VCaP (cell line): ENCODE results near the gene INAFM2.

Source experiments
- H3K27ac ChIP-seq: fragments of 450-650 bp; 2 replicates; pipeline ENCODE4 v1.5.1; 2017
- CTCF ChIP-seq: fragments of 450-650 bp; conservative IDR thresholded peaks from 2 replicates; pipeline ENCODE4 v1.5.1; 2017; ENCODE audit warnings: mild to moderate bottlenecking, moderate library complexity

Gene INAFM2

GRCh38 chr15:40367371-40367685, 43.8 kb downstream of the INAFM2 start:
- no peak for TF ChIP-seq CTCF
- peak overlapping the region; percentile 52 for H3K27ac ChIP-seq

- H3K27ac ChIP-seq = peak overlapping the region; percentile 52
- peak; percentile 62 for TF ChIP-seq CTCF
Observed at GRCh38 chr15:40367686-40368611, 44.5 kb downstream of the INAFM2 start.

- no peak overlapping the region for H3K27ac ChIP-seq
- TF ChIP-seq CTCF = no peak
Observed at GRCh38 chr15:40368719-40369473, 45.4 kb downstream of the INAFM2 start.

- H3K27ac ChIP-seq = no peak overlapping the region
Observed at GRCh38 chr15:40369474-40369869, 46.0 kb downstream of the INAFM2 start.

GRCh38 chr15:40369971-40370370, 46.5 kb downstream of the INAFM2 start:
- TF ChIP-seq CTCF = no peak
- H3K27ac ChIP-seq = no peak overlapping the region

More at GRCh38 chr15:40369474-40369869, 46.0 kb downstream of the INAFM2 start:
- no peak for TF ChIP-seq CTCF

- TF ChIP-seq CTCF = no peak
- H3K27ac ChIP-seq = no peak overlapping the region
Observed at GRCh38 chr15:40372981-40373380, 49.5 kb downstream of the INAFM2 start.
